HG03378 (cell line): ENCODE data around the gene POLR3H.

Experiments used
- ATAC-seq: cut with Tn5 transposase; IDR thresholded peaks from one replicate; pipeline ENCODE4 v1.9.1; 2021; ENCODE audit warnings: mild to moderate bottlenecking, moderate library complexity; ENCODE audit not compliant: unreplicated experiment

POLR3H gene

GRCh38 chr22:41522813-41523212, 21.5 kb downstream of the POLR3H start:
- ATAC-seq = no peak

GRCh38 chr22:41521126-41521525, 23.1 kb downstream of the POLR3H start:
- no peak for ATAC-seq

GRCh38 chr22:41518048-41518347, 26.3 kb downstream of the POLR3H start:
- no peak for ATAC-seq

- no peak for ATAC-seq
Observed at GRCh38 chr22:41517172-41518047, 26.9 kb downstream of the POLR3H start.

- ATAC-seq = no peak
Observed at GRCh38 chr22:41516462-41516861, 27.8 kb downstream of the POLR3H start.

- ATAC-seq = no peak
Observed at GRCh38 chr22:41513391-41513790, 30.9 kb downstream of the POLR3H start.

DNA sequence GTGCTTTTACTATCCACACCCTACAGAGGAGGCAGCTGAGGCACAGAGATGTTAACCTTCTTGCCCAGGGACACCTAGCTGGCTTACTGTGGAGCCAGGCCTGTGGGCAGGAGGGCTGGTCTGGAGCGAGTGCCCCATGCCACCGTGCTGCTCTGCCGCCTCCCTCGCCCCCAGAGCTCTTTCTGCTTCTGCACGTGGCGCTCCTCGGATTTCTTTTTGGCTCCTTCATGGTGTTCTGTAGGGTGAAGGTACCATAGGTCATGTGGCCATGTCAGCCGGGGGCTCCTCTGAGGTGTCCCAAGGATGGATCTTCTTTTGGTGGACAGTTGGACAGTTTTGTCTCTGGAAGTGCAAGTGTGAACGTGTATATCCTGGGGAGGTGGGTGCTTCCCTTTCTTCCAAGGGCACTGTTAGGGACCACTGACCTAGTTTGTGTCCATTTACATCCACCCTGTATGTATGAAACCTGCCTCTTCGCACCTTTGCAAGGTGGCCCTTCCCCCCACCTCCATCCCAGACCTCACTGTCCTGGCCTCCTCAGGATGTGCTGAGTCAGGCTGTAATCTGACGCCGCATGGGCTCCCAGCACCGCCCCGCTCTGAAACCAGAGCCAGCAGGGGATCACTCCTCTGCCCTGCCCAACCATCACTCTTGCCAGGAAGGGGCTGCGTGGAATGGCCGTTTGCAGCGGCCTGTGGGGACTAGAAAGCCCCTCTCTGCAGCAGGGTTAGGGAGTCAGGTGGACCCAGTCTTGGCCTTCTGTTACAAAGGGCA, 31.7 kb downstream of the POLR3H start:
- no peak for ATAC-seq

DNA sequence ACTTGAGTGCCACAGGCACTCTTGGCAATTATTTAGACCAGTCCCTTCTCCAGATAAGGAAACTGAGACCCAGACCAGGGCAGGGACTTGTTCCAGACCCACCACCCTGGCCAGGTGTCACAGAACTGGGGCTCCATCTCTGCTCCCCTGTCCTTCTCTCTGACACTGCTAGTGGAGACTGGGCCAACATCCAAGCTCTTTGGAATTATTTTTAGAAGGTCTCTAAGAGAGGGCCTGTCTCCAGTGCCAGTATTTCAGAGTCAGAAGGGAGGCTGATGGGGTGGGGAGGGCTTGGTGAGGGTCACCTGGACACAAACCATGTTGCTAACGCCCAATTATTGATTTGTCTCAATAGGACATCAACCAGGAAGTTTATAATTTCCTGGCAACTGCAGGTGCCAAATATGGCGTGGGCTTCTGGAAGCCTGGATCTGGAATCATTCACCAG, 32.7 kb downstream of the POLR3H start:
- no peak for ATAC-seq

- no peak for ATAC-seq
Observed at GRCh38 chr22:41508770-41509170, 35.5 kb downstream of the POLR3H start.

DNA sequence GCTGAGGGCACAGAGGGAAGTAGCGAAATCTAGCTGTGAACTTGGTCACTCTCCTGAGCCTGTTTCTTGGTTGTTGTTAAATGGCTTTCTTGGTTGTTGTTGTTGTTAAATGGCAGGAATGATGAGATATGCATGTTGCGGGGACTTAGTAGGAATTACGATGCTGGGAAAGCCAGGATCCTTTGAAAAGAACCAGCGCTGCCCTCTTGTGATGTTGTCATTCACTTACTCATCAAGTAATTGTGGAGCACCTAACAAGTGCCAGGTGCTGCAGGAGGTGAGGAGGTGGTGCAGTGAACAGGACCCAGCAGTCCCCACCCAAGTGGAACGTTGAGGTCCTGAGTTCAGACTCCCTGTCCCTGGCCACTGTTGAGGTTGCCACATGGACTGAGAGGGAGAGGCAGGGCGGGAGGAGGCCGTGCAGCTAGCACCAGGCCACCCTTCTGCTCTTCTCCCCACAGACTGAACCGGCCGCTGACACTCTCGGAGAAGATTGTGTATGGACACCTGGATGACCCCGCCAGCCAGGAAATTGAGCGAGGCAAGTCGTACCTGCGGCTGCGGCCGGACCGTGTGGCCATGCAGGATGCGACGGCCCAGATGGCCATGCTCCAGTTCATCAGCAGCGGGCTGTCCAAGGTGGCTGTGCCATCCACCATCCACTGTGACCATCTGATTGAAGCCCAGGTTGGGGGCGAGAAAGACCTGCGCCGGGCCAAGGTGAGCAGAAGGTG, 36.8 kb downstream of the POLR3H start:
- ATAC-seq = no peak

- no peak for ATAC-seq
Observed at GRCh38 chr22:41505511-41506220, 38.6 kb downstream of the POLR3H start.

DNA sequence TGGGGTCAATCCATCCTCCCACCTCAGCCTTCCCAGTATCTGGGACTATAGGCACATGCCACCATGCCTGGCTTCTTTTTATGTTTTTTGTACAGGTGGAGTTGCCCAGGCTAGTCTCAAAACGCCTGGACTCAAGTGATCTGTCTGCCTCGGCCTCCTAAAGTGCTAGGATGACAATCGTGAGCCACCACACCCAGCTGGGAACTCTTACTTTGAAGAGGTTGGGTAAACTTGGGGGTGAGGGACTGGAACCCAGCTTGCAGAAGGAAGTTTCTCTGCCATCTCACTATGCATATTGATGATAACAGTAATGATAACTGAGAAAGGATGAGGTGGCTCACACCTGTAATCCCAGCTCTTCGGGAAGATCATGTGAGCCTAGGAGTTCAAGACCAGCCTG, 39.5 kb downstream of the POLR3H start:
- ATAC-seq = no peak

GRCh38 chr22:41504397-41504796, 39.9 kb downstream of the POLR3H start:
- ATAC-seq = no peak

- ATAC-seq = no peak
Observed at GRCh38 chr22:41501209-41501608, 43.1 kb downstream of the POLR3H start.

DNA sequence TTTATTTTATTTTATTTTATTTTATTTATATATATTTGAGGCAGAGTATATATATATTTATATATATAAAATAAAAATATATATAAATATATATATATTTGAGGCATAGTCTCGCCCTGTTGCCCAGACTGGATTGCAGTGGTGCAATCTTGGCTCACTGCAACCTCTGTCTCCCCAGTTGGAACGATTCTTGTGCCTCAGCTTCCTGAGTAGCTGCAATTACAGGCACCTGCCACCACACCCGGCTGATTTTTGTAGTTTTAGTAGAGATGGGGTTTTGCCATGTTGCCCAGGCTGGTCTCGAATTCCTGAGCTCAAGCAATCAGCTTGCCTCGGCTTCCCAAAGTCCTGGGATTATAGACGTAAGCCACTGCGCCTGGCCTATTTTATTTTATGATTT, 44.0 kb downstream of the POLR3H start:
- no peak for ATAC-seq

- no peak for ATAC-seq
Observed at GRCh38 chr22:41499624-41500280, 44.5 kb downstream of the POLR3H start.

DNA sequence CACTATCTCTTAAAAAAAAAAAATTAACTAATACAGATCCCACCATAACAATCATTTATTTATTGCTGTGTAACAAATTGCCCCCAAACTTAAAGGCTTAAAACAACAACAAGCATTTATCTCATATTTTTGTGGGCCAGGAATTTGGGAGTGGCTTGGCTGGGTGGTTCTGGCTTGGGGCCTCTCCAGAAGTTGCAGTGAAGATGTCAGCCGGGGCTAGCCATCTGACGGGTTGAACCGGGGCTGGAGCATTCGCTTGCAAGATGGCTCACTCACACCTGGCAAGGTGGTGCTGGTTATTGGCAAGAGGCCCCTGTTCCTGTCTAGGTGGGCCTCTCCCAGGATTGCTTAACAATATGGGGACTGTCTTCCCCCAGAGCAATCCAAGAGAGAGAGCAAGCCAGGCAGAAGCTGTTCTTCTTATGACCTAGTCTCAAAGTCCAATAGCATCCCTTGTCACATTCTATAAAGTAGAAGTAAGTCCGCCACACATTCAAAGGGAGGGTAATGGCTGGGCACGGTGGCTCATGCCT, 45.9 kb downstream of the POLR3H start:
- no peak for ATAC-seq

DNA sequence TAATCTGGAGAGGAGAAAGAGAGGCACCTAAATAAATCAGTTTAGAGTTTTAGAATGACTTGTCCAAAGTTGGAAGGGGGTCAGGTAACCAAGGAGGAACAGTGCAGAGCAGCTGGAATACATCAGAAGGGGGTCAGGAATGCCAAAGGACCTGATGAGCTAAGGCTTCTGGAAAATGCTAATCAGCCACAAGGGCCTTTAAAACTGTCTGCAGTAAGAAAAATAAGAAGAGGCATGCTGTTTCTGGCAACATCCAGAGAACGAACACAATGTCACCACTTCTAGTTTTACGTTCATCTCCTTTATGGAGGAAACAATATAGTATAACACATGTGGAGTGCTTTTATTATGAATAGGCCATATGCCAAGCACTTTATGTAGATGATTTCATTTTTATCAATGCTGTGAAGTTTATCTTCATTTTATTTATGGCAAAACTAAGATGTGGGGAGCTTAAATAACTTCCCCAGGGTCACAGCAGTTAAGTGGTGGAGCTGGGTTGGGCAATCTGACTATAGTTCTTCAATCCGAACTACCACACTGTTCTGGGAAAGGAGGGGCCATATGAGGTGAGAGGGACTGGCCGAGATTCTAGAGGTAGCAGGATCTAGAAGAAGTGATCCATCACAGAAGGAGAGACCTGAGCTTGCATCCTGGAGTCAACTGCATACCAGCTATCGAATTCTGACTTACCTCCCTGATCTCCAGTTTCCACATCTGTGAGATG, 52.7 kb downstream of the POLR3H start:
- no peak for ATAC-seq

DNA sequence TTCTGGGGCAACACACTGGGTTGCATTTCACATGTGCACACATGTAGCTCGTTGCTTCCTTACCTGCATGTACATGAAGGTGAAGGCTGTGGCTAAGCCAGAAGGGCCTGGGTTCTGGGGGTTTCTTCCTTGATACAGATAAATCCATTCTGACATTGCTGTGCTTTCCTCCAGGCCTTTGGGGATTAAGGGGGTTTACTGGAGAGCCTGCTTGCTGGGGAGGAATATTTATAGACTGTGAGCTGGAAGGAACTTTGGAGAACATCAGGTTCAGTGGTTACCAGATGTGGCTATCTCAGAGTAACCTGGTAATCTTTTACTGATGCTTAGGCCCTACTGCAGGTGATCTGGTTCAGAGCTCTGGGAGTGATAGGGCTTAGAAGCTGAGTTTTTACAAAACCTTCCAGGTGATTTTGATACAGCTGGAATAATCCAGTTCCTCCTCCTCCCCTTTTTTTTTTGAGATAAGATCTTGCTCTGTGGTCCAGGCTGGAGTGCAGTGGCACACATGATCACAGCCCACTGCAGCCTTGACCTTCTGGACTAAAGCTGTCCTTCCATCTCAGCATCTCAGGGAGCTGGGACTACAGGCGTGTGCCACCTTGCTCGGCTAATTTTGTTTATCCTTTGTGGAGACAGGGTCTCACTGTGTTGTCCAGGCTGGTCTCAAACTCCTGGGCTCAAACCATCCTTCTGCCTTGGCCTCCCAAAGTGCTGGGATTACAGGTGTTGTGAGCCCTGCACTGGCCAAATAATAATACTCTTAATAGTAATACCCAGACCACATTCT, 55.5 kb downstream of the POLR3H start:
- ATAC-seq = no peak
